Nephron (organoid): ENCODE data around the gene ABHD10.

Source experiments
- H3K27ac Mint-ChIP-seq, 3 experiments: 2 replicates each; pipeline ENCODE4 v1.8.0; 2020; ENCODE audit warnings: mixed read lengths in 3 of 3, mild to moderate bottlenecking in 2 of 3, moderate library complexity in 1 of 3
- H3K27me3 Mint-ChIP-seq: 2 replicates; pipeline ENCODE4 v1.8.0; 2021; ENCODE audit warnings: low read depth, mild to moderate bottlenecking, moderate library complexity, mixed read lengths
- H3K36me3 Mint-ChIP-seq: 2 replicates; pipeline ENCODE4 v1.8.0; 2020; ENCODE audit warnings: low read depth, mixed read lengths
- H3K4me1 Mint-ChIP-seq: 2 replicates; pipeline ENCODE4 v1.8.0; 2020; ENCODE audit warnings: mixed read lengths
- H3K4me3 Mint-ChIP-seq, 3 experiments: 2 replicates each; pipeline ENCODE4 v1.8.0; 2020; ENCODE audit warnings: mild to moderate bottlenecking in 3 of 3, mixed read lengths in 3 of 3, moderate library complexity in 2 of 3
- H3K9me3 Mint-ChIP-seq: 2 replicates; pipeline ENCODE4 v1.8.0; 2020; ENCODE audit warnings: mixed read lengths
- TF ChIP-seq, protein P1 (sequence below), 3 experiments: fragments of 200-600 bp; sonication (generic); IDR thresholded peaks; one replicate each; pipeline ENCODE4 v1.5.0; 2021; ENCODE audit warnings: antibody characterized with exemption in 3 of 3; ENCODE audit not compliant: unreplicated experiment in 3 of 3

The ABHD10 gene

DNA sequence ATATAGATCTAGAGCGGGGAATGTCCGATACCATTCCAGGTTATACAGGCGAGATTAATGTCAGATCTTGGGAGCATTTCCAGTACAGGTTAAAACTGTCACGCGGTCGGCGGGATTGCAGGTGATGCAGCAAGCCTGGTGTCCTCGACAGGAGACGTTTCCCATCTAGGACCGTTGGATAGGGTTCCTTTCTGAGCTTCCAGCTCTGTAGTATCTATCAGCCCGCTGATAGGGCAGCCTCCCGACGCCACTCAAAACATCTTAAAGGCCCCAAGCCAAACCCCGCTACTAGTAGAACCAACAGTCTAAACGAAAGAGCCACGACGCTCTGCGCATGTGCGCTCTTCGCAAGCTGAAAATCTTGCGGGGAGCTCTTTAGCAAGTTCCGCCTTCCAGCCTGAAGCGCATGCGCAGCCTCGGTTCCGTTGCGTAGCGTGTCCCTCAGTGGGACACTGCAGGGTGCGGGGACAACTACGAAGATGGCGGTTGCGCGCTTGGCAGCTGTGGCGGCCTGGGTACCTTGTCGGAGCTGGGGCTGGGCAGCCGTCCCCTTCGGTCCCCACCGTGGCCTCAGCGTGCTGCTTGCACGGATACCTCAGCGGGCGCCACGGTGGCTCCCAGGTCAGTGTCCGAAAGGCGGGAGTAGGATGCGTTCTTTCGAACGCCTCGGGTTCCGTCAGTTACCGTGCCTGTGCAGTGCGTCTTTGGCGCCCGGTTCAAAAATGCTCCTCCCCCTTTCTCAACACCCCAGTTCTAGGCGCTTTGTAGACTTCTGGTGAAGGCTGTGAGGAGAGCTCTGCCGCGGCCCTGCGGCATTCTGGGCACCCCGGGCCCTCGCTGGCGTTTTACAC is at the start of gene ABHD10:
Gene ABHD10 (plus strand): TSS at position 444 of the 851 bp plus-strand sequence. CDS start 36 bp downstream, at position 480.
- H3K9me3 Mint-ChIP-seq: no peaks in the 10 kb centered on the region
- H3K4me3 Mint-ChIP-seq: peak within 1 kb of the TSS; percentile 90 to 95 (median 94)
- H3K27ac Mint-ChIP-seq: peak within 1 kb of the TSS; percentile 80 to 91 (median 85)
- H3K4me1 Mint-ChIP-seq: peaks cover 29% of the 10 kb centered on the region
- TF ChIP-seq, protein P1, sequence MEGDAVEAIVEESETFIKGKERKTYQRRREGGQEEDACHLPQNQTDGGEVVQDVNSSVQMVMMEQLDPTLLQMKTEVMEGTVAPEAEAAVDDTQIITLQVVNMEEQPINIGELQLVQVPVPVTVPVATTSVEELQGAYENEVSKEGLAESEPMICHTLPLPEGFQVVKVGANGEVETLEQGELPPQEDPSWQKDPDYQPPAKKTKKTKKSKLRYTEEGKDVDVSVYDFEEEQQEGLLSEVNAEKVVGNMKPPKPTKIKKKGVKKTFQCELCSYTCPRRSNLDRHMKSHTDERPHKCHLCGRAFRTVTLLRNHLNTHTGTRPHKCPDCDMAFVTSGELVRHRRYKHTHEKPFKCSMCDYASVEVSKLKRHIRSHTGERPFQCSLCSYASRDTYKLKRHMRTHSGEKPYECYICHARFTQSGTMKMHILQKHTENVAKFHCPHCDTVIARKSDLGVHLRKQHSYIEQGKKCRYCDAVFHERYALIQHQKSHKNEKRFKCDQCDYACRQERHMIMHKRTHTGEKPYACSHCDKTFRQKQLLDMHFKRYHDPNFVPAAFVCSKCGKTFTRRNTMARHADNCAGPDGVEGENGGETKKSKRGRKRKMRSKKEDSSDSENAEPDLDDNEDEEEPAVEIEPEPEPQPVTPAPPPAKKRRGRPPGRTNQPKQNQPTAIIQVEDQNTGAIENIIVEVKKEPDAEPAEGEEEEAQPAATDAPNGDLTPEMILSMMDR (IDR thresholded peaks at IDR 0.05; ENCODE audit: unreplicated experiment in 3 of 3): no peak
- H3K36me3 Mint-ChIP-seq: peaks cover 12% of the 10 kb centered on the region
- H3K27me3 Mint-ChIP-seq: no peaks in the 10 kb centered on the region

DNA sequence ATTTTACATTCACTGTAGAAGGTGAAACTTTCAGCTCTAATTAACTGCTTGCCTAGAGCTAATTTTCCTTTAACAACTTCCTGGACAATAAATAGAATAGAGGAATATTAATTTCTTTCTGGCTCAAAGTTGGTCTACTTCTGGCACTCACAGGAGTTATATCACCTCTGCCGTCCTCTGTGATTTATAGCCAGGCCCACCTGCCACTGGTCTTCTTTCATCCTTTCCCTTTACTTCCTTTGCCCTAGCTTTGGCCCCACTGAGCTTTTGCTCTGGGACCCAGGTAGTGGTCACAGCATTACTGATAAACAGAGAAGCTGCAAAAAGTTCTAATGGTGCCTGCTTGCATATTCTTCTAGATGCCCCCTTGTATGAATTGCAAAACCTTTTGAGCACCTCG is 49.3 kb upstream of the ABHD10 start:
- peaks cover 60% of the 10 kb centered on the region for H3K36me3 Mint-ChIP-seq
- no peak overlapping the region for H3K27ac Mint-ChIP-seq
- H3K4me1 Mint-ChIP-seq: peaks cover 16% of the 10 kb centered on the region
- TF ChIP-seq, protein P1 (IDR thresholded peaks at IDR 0.05; ENCODE audit: unreplicated experiment in 3 of 3): no peak
- H3K9me3 Mint-ChIP-seq: no peaks in the 10 kb centered on the region
- no peak overlapping the region for H3K4me3 Mint-ChIP-seq
- H3K27me3 Mint-ChIP-seq: no peaks in the 10 kb centered on the region

DNA sequence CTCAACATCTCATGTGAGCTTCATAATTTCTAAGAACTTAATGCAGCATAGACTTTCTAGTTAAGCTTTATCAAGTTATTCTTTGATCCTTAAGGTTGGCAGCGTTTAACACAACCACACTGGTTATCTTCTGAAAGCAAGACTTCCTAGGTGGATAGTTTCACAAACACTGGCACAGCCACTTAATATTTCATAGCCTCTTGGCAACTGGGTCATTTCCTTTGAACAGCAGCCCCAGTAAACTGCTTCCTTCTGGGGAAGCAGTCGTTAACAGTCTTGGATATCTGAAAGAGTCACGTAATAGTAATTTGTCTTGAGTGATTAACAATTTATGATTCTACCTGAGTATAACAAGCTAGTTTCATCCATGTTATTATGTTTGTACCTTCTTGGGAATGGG is 45.9 kb upstream of the ABHD10 start:
- Mint-ChIP-seq H3K4me3 (no peak overlapping the region), H3K4me1 (peaks cover 14% of the 10 kb centered on the region), H3K9me3 (no peaks in the 10 kb centered on the region), H3K27me3 (no peaks in the 10 kb centered on the region), H3K36me3 (peaks cover 73% of the 10 kb centered on the region), H3K27ac (no peak overlapping the region)
- TF ChIP-seq, protein P1 (IDR thresholded peaks at IDR 0.05; ENCODE audit: unreplicated experiment in 3 of 3): no peak

DNA sequence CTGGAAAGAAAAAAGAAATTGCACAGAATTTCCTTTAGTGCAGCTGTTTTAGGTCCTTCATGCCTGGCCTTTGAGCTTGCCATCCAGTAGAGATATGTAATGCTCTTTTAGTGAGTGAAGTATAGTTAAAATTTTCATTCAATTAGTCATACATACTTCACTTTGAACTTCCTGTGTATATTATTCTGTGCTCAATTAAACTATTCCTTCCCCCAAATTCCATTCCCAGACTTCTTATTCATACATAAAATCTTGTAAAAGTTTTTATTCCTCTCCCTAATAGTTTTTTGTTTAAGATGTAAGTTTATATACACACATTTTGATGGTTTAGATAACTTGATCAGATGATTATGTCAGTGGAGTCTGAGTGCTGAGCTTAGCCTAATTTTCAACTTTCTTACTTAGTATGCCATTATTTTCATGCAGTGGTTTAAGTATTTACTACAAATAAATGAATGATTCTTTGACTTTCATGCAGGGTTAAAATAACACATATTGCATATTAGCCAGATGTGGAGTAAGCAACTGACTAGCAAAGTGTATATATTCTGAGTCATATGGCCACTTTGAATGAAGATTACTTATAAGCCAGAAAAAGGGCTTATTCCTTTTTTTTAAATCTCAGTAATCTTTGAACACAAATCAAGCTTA is 42.5 kb upstream of the ABHD10 start:
- peak overlapping the region; percentile 3 to 55 (median 16) for H3K27ac Mint-ChIP-seq
- H3K4me1 Mint-ChIP-seq: peaks cover 10% of the 10 kb centered on the region
- no peaks in the 10 kb centered on the region for H3K27me3 Mint-ChIP-seq
- H3K9me3 Mint-ChIP-seq: no peaks in the 10 kb centered on the region
- H3K4me3 Mint-ChIP-seq: no peak overlapping the region
- TF ChIP-seq, protein P1 (IDR thresholded peaks at IDR 0.05; ENCODE audit: unreplicated experiment in 3 of 3): no peak
- peaks cover 85% of the 10 kb centered on the region for H3K36me3 Mint-ChIP-seq

DNA sequence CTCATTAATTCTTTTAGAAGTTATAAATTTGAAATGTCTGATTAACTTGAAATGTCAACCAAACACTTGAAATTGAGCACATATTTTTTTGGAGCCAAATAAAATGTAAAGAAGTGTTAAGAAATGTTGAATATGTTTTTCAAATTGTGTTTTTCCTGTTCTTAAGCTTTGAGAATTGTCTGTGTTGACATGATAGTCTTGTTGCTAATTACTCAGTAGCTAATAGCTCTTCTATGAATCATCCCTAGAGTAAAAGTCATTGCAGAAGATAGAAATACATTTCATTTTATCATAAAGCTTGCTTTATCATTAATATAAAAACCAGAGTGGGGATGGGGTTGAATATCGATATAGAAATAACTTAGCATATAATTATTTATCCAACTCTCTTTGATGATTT is 41.9 kb upstream of the ABHD10 start:
- no peak overlapping the region for H3K4me3 Mint-ChIP-seq
- H3K4me1 Mint-ChIP-seq: peaks cover 10% of the 10 kb centered on the region
- no peaks in the 10 kb centered on the region for H3K27me3 Mint-ChIP-seq
- H3K36me3 Mint-ChIP-seq: peaks cover 80% of the 10 kb centered on the region
- H3K27ac Mint-ChIP-seq: no peak overlapping the region
- H3K9me3 Mint-ChIP-seq: no peaks in the 10 kb centered on the region
- TF ChIP-seq, protein P1 (IDR thresholded peaks at IDR 0.05; ENCODE audit: unreplicated experiment in 3 of 3): no peak
